Trophoblast cell (in vitro differentiated cells and primary cell): ENCODE measurements around the gene ADRB1.

Experiments
- DNase-seq, 2 donors: peaks; one replicate each; pipeline ENCODE4 v3.0.0-alpha.2; 2016
- H2AFZ ChIP-seq: 2 replicates; pipeline ENCODE4 v1.6.1; 2013; ENCODE audit warnings: low read length, moderate library complexity, mild to moderate bottlenecking; ENCODE audit not compliant: insufficient read depth, poor library complexity
- H2AK5ac ChIP-seq: 2 replicates; pipeline ENCODE4 v1.6.1; 2013; ENCODE audit warnings: mild to moderate bottlenecking, low read length
- H2BK120ac ChIP-seq: 2 replicates; pipeline ENCODE4 v1.6.1; 2013; ENCODE audit warnings: low read length, mild to moderate bottlenecking, moderate library complexity; ENCODE audit not compliant: insufficient read depth, poor library complexity
- H2BK12ac ChIP-seq: 2 replicates; pipeline ENCODE4 v1.6.1; 2013; ENCODE audit warnings: mild to moderate bottlenecking, low read length, moderate library complexity
- H2BK5ac ChIP-seq: 2 replicates; pipeline ENCODE4 v1.6.1; 2013; ENCODE audit warnings: low read length, low read depth, moderate library complexity, mild to moderate bottlenecking; ENCODE audit not compliant: poor library complexity
- H3K14ac ChIP-seq: 2 replicates; pipeline ENCODE4 v1.6.1; 2013; ENCODE audit warnings: mild to moderate bottlenecking, low read length
- H3K18ac ChIP-seq: 2 replicates; pipeline ENCODE4 v1.6.1; 2013; ENCODE audit warnings: mild to moderate bottlenecking, low read length
- H3K23ac ChIP-seq: 2 replicates; pipeline ENCODE4 v1.6.1; 2013; ENCODE audit warnings: low read length
- H3K27ac ChIP-seq: 2 replicates; pipeline ENCODE4 v1.5.1; 2013; ENCODE audit warnings: low read depth, mild to moderate bottlenecking, inconsistent platforms, low read length, moderate library complexity
- H3K27me3 ChIP-seq: 2 replicates; pipeline ENCODE4 v1.6.1; 2013; ENCODE audit warnings: inconsistent platforms, mild to moderate bottlenecking, low read length, moderate library complexity; ENCODE audit not compliant: insufficient read depth
- H3K36me3 ChIP-seq, 2 experiments: 1 replicate in 1 of 2; 2 replicates in 1 of 2; pipeline ENCODE4 v1.6.1; 2013; ENCODE audit warnings: low read length in 2 of 2, mild to moderate bottlenecking in 2 of 2, moderate library complexity in 1 of 2; ENCODE audit not compliant: insufficient read depth in 2 of 2, control insufficient read depth in 1 of 2
- H3K4ac ChIP-seq: 2 replicates; pipeline ENCODE4 v1.6.1; 2013; ENCODE audit warnings: low read depth, mild to moderate bottlenecking, low read length, moderate library complexity
- H3K4me1 ChIP-seq, 2 experiments: 1 replicate in 1 of 2; 2 replicates in 1 of 2; pipeline ENCODE4 v1.6.1; 2013; ENCODE audit warnings: low read length in 2 of 2, mild to moderate bottlenecking in 2 of 2, moderate library complexity in 1 of 2; ENCODE audit not compliant: insufficient read depth in 2 of 2, control insufficient read depth in 1 of 2
- H3K4me2 ChIP-seq: 2 replicates; pipeline ENCODE4 v1.6.1; 2013; ENCODE audit warnings: inconsistent platforms, mild to moderate bottlenecking, low read length, moderate library complexity
- H3K4me3 ChIP-seq: 2 replicates; pipeline ENCODE4 v1.5.1; 2013; ENCODE audit warnings: mild to moderate bottlenecking, low read depth, low read length, inconsistent platforms
- H3K79me1 ChIP-seq: one replicate; pipeline ENCODE4 v1.6.1; 2013; ENCODE audit warnings: low read length
- H3K79me2 ChIP-seq: 2 replicates; pipeline ENCODE4 v1.6.1; 2013; ENCODE audit warnings: low read length, mild to moderate bottlenecking; ENCODE audit not compliant: control insufficient read depth, insufficient read depth, poor library complexity
- H3K9ac ChIP-seq: 2 replicates; pipeline ENCODE4 v1.6.1; 2013; ENCODE audit warnings: mild to moderate bottlenecking, low read length
- H3K9me3 ChIP-seq: 2 replicates; pipeline ENCODE4 v1.6.1; 2013; ENCODE audit warnings: low read depth, mild to moderate bottlenecking, control low read depth, inconsistent platforms, low read length; ENCODE audit not compliant: insufficient read depth
- H4K12ac ChIP-seq: 2 replicates; pipeline ENCODE4 v1.6.1; 2013; ENCODE audit warnings: low read depth, mild to moderate bottlenecking, low read length, moderate library complexity
- H4K8ac ChIP-seq: 2 replicates; pipeline ENCODE4 v1.6.1; 2013; ENCODE audit warnings: low read depth, mild to moderate bottlenecking, low read length, moderate library complexity
- H4K91ac ChIP-seq: one replicate; pipeline ENCODE4 v1.6.1; 2013; ENCODE audit warnings: low read depth, mild to moderate bottlenecking, low read length, moderate library complexity
- WGBS: extraction: QIAGEN DNeasy Blood & Tissue Kit; methylation state at CpG from one replicate; pipeline ENCODE4 v1.1.7; 2013; ENCODE audit warnings: missing lambda C conversion rate; ENCODE audit not compliant: insufficient read length, insufficient coverage; ENCODE audit errors: extremely low coverage; 5-methylcytosine and 5-hydroxymethylcytosine counted together

The ADRB1 gene

DNA sequence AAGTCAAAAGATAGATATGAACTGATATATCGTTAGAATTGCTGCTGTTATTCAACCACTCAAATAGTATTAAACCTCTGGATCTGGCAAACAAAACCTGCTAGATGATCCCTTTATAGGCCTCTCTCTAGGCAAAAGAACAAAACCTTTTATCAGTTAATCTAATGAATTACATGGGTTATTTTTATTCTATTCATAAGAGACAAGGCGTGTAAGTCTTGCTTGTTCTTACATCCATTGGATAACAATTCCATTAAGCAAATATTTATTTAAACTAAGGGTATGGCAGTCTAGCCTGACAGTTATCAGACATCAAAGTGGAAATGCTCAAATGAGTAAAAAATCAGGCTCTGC lies 16.6 kb upstream of the ADRB1 start:
- H3K18ac ChIP-seq, result no peak overlapping the region
- H3K4me3 ChIP-seq, result no peak overlapping the region
- no peak overlapping the region for H3K4me2 ChIP-seq
- no peak overlapping the region for H3K9ac ChIP-seq
- no peak overlapping the region for H2AK5ac ChIP-seq
- no peaks in the 10 kb centered on the region for H3K27me3 ChIP-seq
- no peak overlapping the region for H4K12ac ChIP-seq
- peaks cover 0 to 8% of the 10 kb centered on the region in 2 experiments for H3K4me1 ChIP-seq
- no peak overlapping the region for H2AFZ ChIP-seq
- WGBS, result no CpG with 5 or more reads among the region's 2 CpGs
- H3K79me2 ChIP-seq, result no peaks in the 10 kb centered on the region
- H2BK12ac ChIP-seq, result no peak overlapping the region
- peaks cover 4% of the 10 kb centered on the region for H3K79me1 ChIP-seq
- H2BK5ac ChIP-seq, result no peak overlapping the region
- H4K91ac ChIP-seq, result no peak overlapping the region
- no peaks in the 10 kb centered on the region for H3K9me3 ChIP-seq
- no peak overlapping the region for H3K27ac ChIP-seq
- H3K36me3 ChIP-seq, result no peaks in the 10 kb centered on the region
- no peak overlapping the region for H4K8ac ChIP-seq
- no peak overlapping the region for H3K4ac ChIP-seq
- H2BK120ac ChIP-seq, result no peak overlapping the region
- no peak for DNase-seq
- no peak overlapping the region for H3K23ac ChIP-seq
- no peak overlapping the region for H3K14ac ChIP-seq

DNA sequence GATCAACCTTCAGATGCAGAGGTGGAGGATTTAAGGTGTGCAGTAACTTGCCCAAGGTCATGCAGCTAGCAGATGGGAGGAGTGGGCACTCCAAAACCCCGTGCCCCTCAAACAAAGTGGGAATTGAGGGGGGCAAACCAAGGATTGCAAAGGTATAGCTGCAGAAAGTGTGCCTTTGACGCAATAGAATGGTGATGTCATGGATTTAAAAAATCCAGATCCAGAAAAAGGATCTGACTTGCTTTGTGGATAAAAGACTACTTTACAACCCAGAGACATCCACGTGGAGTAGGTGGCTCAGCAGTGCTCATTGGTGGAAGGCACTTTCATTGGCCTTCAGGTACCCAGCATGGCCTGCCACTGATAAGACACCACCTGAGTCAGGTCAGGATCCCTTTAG lies 15.7 kb upstream of the ADRB1 start:
- H3K18ac ChIP-seq, result no peak overlapping the region
- no peak overlapping the region for H2AK5ac ChIP-seq
- no peak overlapping the region for H3K14ac ChIP-seq
- H2BK12ac ChIP-seq, result no peak overlapping the region
- H4K8ac ChIP-seq, result no peak overlapping the region
- WGBS, result no CpG with 5 or more reads among the region's 3 CpGs
- H3K27ac ChIP-seq, result no peak overlapping the region
- H3K4ac ChIP-seq, result no peak overlapping the region
- H2BK120ac ChIP-seq, result no peak overlapping the region
- H3K36me3 ChIP-seq, result no peaks in the 10 kb centered on the region
- peaks cover 4% of the 10 kb centered on the region for H3K79me1 ChIP-seq
- H3K23ac ChIP-seq, result no peak overlapping the region
- H2AFZ ChIP-seq, result no peak overlapping the region
- no peaks in the 10 kb centered on the region for H3K9me3 ChIP-seq
- H4K12ac ChIP-seq, result no peak overlapping the region
- H3K27me3 ChIP-seq, result no peaks in the 10 kb centered on the region
- no peaks in the 10 kb centered on the region for H3K79me2 ChIP-seq
- no peak overlapping the region for H4K91ac ChIP-seq
- no peak overlapping the region for H3K4me2 ChIP-seq
- H2BK5ac ChIP-seq, result no peak overlapping the region
- no peak for DNase-seq
- H3K4me3 ChIP-seq, result no peak overlapping the region
- H3K4me1 ChIP-seq, result peaks cover 0 to 8% of the 10 kb centered on the region in 2 experiments
- no peak overlapping the region for H3K9ac ChIP-seq

DNA sequence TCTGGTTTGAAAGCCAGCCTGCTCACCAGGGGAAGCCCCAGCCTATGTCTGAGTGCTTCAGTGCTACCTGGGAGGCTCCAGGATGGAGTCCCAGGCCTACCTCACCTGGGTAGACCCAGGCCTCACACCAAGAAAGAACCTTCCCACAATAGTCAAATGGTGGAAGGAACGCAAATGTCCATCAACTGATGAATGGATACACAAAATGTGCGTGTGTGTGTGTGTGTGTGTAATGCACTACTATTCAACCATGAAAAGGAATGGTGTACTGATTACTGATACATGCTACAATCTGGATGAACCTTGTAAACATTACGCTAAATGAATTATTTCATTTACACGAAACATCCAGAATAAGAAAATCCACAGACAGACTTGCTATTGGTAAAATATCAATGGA lies 15.2 kb upstream of the ADRB1 start:
- no peak overlapping the region for H3K4me2 ChIP-seq
- H4K8ac ChIP-seq, result no peak overlapping the region
- H3K79me1 ChIP-seq, result peaks cover 4% of the 10 kb centered on the region
- H2AFZ ChIP-seq, result no peak overlapping the region
- no peak overlapping the region for H3K9ac ChIP-seq
- no peak overlapping the region for H3K18ac ChIP-seq
- no peak overlapping the region for H4K91ac ChIP-seq
- H2AK5ac ChIP-seq, result no peak overlapping the region
- no peak overlapping the region for H3K4ac ChIP-seq
- no peak overlapping the region for H3K4me3 ChIP-seq
- H4K12ac ChIP-seq, result no peak overlapping the region
- no peaks in the 10 kb centered on the region for H3K36me3 ChIP-seq
- H3K23ac ChIP-seq, result no peak overlapping the region
- no peak overlapping the region for H3K14ac ChIP-seq
- no peaks in the 10 kb centered on the region for H3K9me3 ChIP-seq
- no CpG with 5 or more reads among the region's 4 CpGs for WGBS
- no peak overlapping the region for H2BK120ac ChIP-seq
- no peak for DNase-seq
- no peaks in the 10 kb centered on the region for H3K27me3 ChIP-seq
- peaks cover 0 to 8% of the 10 kb centered on the region in 2 experiments for H3K4me1 ChIP-seq
- H2BK12ac ChIP-seq, result no peak overlapping the region
- H3K79me2 ChIP-seq, result no peaks in the 10 kb centered on the region
- H3K27ac ChIP-seq, result no peak overlapping the region
- no peak overlapping the region for H2BK5ac ChIP-seq

DNA sequence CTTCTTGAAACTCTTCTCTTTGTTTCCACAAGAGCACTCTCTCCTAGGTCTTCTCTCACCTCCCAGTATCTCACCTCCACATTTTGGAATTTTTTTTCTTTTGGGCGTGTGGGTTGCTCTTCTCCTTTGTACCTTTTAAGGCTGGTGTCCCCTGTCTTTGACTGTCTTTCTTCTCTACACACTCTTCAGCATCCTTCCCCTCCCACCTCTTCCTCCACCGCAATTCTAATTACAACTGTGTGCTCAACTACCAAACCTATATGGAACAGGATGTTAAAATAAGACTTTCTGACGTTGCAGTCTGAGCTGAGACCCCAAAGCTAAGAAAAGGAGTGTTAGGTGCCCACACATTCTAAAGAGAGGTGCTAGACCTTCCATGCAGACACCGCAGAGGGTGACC lies 14.0 kb upstream of the ADRB1 start:
- Histone ChIP-seq H2AK5ac (no peak overlapping the region), H4K8ac (no peak overlapping the region), H4K12ac (no peak overlapping the region), H3K4ac (no peak overlapping the region), H4K91ac (no peak overlapping the region), H2BK120ac (no peak overlapping the region), H3K9me3 (no peaks in the 10 kb centered on the region), H3K4me1 (peaks cover 0 to 6% of the 10 kb centered on the region in 2 experiments), H3K4me2 (no peak overlapping the region), H3K27ac (no peak overlapping the region), H2AFZ (no peak overlapping the region), H3K79me1 (peaks cover 4% of the 10 kb centered on the region), H3K79me2 (no peaks in the 10 kb centered on the region), H2BK5ac (no peak overlapping the region), H3K36me3 (no peaks in the 10 kb centered on the region), H3K14ac (no peak overlapping the region), H3K9ac (no peak overlapping the region), H2BK12ac (no peak overlapping the region), H3K27me3 (no peaks in the 10 kb centered on the region), H3K23ac (no peak overlapping the region), H3K4me3 (no peak overlapping the region), H3K18ac (no peak overlapping the region)
- WGBS, result 100% methylated on average over 1 of the region's 4 CpGs
- DNase-seq, result no peak
